WTC11 (cell line): ENCODE measurements around the gene PLCG2. TPM values are rescaled to one million over a fixed set of nuclear protein-coding genes. Genes with fewer than 3 reads are reported as not detected.

ENCODE experiments used
- ATAC-seq: fragments of 200-7000 bp; cut with Tn5 transposase; 2 replicates; pipeline ENCODE4 v1.10.0; 2021; ENCODE audit warnings: mild to moderate bottlenecking, moderate library complexity
- CTCF ChIA-PET: fragments of 300-600 bp; sonication (Branson Sonifier 250); formaldehyde crosslinking; loops from one replicate; lab custom pipeline; 2021; ENCODE audit warnings: antibody characterized with exemption; lab: Charles Lee
- POLR2A ChIA-PET: fragments of 350-600 bp; sonication (Branson Sonifier 250); formaldehyde crosslinking; loops from one replicate; lab custom pipeline; 2021; ENCODE audit warnings: antibody characterized with exemption; lab: Charles Lee
- DNase-seq: peaks from one replicate; pipeline ENCODE4 v3.0.0; 2021; ENCODE audit warnings: low spot score
- H3K27ac Mint-ChIP-seq: 2 replicates; pipeline ENCODE4 v1.8.0; 2021; ENCODE audit warnings: mixed read lengths
- H3K27me3 Mint-ChIP-seq: 2 replicates; pipeline ENCODE4 v1.8.0; 2021; ENCODE audit warnings: low read depth, mild to moderate bottlenecking, moderate library complexity, mixed read lengths
- H3K36me3 Mint-ChIP-seq: 2 replicates; pipeline ENCODE4 v1.8.0; 2021; ENCODE audit warnings: mixed read lengths
- H3K4me1 Mint-ChIP-seq: 2 replicates; pipeline ENCODE4 v1.8.0; 2022; ENCODE audit warnings: mixed read lengths
- H3K4me3 Mint-ChIP-seq: 2 replicates; pipeline ENCODE4 v1.8.0; 2021; ENCODE audit warnings: mild to moderate bottlenecking, moderate library complexity, mixed read lengths
- H3K9me3 Mint-ChIP-seq: 2 replicates; pipeline ENCODE4 v1.8.0; 2021; ENCODE audit warnings: mixed read lengths
- GTF2I ChIP-seq: fragments of 250-450 bp; sonication (Bioruptor Pico); conservative IDR thresholded peaks from 2 replicates; pipeline ENCODE4 v1.4.0; 2021; ENCODE audit warnings: mild to moderate bottlenecking
- KAT7 ChIP-seq: sonication (generic); formaldehyde crosslinking; IDR thresholded peaks from 2 replicates; pipeline ENCODE4 v1.8.1; 2023; ENCODE audit warnings: missing genetic modification reagents, mild to moderate bottlenecking, borderline replicate concordance
- NR3C1 ChIP-seq: sonication (generic); formaldehyde crosslinking; conservative IDR thresholded peaks from 2 replicates; pipeline ENCODE4 v1.8.1; 2023; ENCODE audit warnings: low read depth, mild to moderate bottlenecking, missing genetic modification reagents
- SOX15 ChIP-seq: fragments of 250-450 bp; sonication (Bioruptor Pico); IDR thresholded peaks from 2 replicates; pipeline ENCODE4 v1.9.0; 2021; ENCODE audit warnings: mild to moderate bottlenecking
- ZNF138 ChIP-seq: sonication (generic); formaldehyde crosslinking; conservative IDR thresholded peaks from 2 replicates; pipeline ENCODE4 v1.8.1; 2022; ENCODE audit warnings: mild to moderate bottlenecking, moderate library complexity, missing genetic modification reagents
- total RNA-seq: library from RNA; stranded (reverse); gene quantifications from 3 replicates; pipeline ENCODE4 v1.2.3, GENCODE V29; 2021
- TF ChIP-seq, protein P1 (sequence below): sonication (generic); formaldehyde crosslinking; IDR thresholded peaks from 2 replicates; pipeline ENCODE4 v1.8.1; 2022; ENCODE audit warnings: mild to moderate bottlenecking, missing genetic modification reagents, moderate library complexity, borderline replicate concordance
- TF ChIP-seq, protein P2 (sequence below): sonication (generic); formaldehyde crosslinking; IDR thresholded peaks from 2 replicates; pipeline ENCODE4 v1.8.1; 2023; ENCODE audit warnings: mild to moderate bottlenecking, missing genetic modification reagents
- TF ChIP-seq, protein P3 (sequence below): sonication (generic); formaldehyde crosslinking; IDR thresholded peaks from 2 replicates; pipeline ENCODE4 v1.8.1; 2023; ENCODE audit warnings: mild to moderate bottlenecking, missing genetic modification reagents, moderate library complexity
- TF ChIP-seq, protein P4 (sequence below): sonication (generic); formaldehyde crosslinking; IDR thresholded peaks from 2 replicates; pipeline ENCODE4 v1.8.0; 2022; ENCODE audit warnings: mild to moderate bottlenecking, missing genetic modification reagents
- TF ChIP-seq, protein P5 (sequence below): fragments of 250-450 bp; sonication (Bioruptor Pico); IDR thresholded peaks from 2 replicates; pipeline ENCODE4 v1.9.0; 2021; ENCODE audit warnings: mild to moderate bottlenecking
- TF ChIP-seq, protein P6 (sequence below): fragments of 250-450 bp; sonication (Bioruptor Pico); IDR thresholded peaks from 2 replicates; pipeline ENCODE4 v2.1.2; 2022; ENCODE audit warnings: mild to moderate bottlenecking, moderate library complexity
- TF ChIP-seq, protein P7 (sequence below): sonication (generic); formaldehyde crosslinking; conservative IDR thresholded peaks from 2 replicates; pipeline ENCODE4 v1.8.1; 2023; ENCODE audit warnings: mild to moderate bottlenecking, low read depth, missing genetic modification reagents, moderate library complexity
- TF ChIP-seq, protein P8 (sequence below): fragments of 250-450 bp; sonication (Bioruptor Pico); IDR thresholded peaks from 2 replicates; pipeline ENCODE4 v1.9.0; 2021; ENCODE audit warnings: mild to moderate bottlenecking
- TF ChIP-seq, protein P9 (sequence below): sonication (generic); formaldehyde crosslinking; IDR thresholded peaks from 2 replicates; pipeline ENCODE4 v1.8.0; 2023; ENCODE audit warnings: missing genetic modification reagents, mild to moderate bottlenecking, borderline replicate concordance
- TF ChIP-seq, protein P10 (sequence below): fragments of 250-450 bp; sonication (Bioruptor Pico); IDR thresholded peaks from 2 replicates; pipeline ENCODE4 v1.8.0; 2021; ENCODE audit warnings: mild to moderate bottlenecking

PLCG2 gene
- total RNA-seq, 1 experiment from 2014 or later: 7.0 TPM

DNA sequence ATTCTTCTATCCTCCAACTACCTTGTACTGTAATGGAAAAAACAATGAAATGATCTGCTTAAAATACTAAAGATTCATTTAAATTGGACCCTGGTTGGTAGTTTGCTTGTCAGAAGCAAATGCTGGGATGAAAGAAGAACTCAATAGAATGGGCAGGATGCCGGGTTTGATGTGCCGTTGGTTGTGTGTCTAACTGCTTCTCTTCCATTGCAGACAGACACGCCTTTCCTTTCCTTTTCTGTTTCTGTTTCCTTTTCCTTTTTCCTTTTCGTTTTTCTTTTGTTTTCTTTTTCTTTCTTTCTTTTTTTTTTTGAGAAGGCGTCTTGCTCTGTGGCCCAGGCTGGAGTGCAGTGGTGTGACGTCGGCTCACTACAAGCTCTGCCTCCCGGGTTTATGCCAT lies 64.6 kb downstream of the PLCG2 start:
- H3K36me3 Mint-ChIP-seq: no peaks in the 10 kb centered on the region
- H3K4me3 Mint-ChIP-seq: no peak overlapping the region
- CTCF ChIA-PET: no interaction called here
- ATAC-seq (no peak), DNase-seq (no peak)
- peaks cover 4% of the 10 kb centered on the region; the same call in 1 of the 2 replicates for H3K9me3 Mint-ChIP-seq
- H3K27me3 Mint-ChIP-seq: no peaks in the 10 kb centered on the region
- peaks cover 13% of the 10 kb centered on the region for H3K4me1 Mint-ChIP-seq
- POLR2A ChIA-PET: interaction anchor here (0.6 kb wide), 1 partner anchor 226 kb away, joined by 4 read pairs; no protein-coding TSS in a partner anchor
- H3K27ac Mint-ChIP-seq: no peak overlapping the region
- TF ChIP-seq KAT7 (CRISPR knock-in tag) (no peak), ZNF138 (no peak), GTF2I (CRISPR knock-in tag) (no peak), SOX15 (no peak), NR3C1 (no peak)
- TF ChIP-seq, protein P1, sequence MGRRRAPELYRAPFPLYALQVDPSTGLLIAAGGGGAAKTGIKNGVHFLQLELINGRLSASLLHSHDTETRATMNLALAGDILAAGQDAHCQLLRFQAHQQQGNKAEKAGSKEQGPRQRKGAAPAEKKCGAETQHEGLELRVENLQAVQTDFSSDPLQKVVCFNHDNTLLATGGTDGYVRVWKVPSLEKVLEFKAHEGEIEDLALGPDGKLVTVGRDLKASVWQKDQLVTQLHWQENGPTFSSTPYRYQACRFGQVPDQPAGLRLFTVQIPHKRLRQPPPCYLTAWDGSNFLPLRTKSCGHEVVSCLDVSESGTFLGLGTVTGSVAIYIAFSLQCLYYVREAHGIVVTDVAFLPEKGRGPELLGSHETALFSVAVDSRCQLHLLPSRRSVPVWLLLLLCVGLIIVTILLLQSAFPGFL (CRISPR knock-in tag): no peak
- TF ChIP-seq, protein P2, sequence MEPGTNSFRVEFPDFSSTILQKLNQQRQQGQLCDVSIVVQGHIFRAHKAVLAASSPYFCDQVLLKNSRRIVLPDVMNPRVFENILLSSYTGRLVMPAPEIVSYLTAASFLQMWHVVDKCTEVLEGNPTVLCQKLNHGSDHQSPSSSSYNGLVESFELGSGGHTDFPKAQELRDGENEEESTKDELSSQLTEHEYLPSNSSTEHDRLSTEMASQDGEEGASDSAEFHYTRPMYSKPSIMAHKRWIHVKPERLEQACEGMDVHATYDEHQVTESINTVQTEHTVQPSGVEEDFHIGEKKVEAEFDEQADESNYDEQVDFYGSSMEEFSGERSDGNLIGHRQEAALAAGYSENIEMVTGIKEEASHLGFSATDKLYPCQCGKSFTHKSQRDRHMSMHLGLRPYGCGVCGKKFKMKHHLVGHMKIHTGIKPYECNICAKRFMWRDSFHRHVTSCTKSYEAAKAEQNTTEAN (CRISPR knock-in tag): no peak
- TF ChIP-seq, protein P3, sequence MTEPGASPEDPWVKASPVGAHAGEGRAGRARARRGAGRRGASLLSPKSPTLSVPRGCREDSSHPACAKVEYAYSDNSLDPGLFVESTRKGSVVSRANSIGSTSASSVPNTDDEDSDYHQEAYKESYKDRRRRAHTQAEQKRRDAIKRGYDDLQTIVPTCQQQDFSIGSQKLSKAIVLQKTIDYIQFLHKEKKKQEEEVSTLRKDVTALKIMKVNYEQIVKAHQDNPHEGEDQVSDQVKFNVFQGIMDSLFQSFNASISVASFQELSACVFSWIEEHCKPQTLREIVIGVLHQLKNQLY (CRISPR knock-in tag): no peak
- TF ChIP-seq, protein P4, sequence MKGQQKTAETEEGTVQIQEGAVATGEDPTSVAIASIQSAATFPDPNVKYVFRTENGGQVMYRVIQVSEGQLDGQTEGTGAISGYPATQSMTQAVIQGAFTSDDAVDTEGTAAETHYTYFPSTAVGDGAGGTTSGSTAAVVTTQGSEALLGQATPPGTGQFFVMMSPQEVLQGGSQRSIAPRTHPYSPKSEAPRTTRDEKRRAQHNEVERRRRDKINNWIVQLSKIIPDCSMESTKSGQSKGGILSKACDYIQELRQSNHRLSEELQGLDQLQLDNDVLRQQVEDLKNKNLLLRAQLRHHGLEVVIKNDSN (CRISPR knock-in tag): no peak
- TF ChIP-seq, protein P5, sequence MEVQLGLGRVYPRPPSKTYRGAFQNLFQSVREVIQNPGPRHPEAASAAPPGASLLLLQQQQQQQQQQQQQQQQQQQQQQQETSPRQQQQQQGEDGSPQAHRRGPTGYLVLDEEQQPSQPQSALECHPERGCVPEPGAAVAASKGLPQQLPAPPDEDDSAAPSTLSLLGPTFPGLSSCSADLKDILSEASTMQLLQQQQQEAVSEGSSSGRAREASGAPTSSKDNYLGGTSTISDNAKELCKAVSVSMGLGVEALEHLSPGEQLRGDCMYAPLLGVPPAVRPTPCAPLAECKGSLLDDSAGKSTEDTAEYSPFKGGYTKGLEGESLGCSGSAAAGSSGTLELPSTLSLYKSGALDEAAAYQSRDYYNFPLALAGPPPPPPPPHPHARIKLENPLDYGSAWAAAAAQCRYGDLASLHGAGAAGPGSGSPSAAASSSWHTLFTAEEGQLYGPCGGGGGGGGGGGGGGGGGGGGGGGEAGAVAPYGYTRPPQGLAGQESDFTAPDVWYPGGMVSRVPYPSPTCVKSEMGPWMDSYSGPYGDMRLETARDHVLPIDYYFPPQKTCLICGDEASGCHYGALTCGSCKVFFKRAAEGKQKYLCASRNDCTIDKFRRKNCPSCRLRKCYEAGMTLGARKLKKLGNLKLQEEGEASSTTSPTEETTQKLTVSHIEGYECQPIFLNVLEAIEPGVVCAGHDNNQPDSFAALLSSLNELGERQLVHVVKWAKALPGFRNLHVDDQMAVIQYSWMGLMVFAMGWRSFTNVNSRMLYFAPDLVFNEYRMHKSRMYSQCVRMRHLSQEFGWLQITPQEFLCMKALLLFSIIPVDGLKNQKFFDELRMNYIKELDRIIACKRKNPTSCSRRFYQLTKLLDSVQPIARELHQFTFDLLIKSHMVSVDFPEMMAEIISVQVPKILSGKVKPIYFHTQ (CRISPR knock-in tag): no peak
- TF ChIP-seq, protein P6, sequence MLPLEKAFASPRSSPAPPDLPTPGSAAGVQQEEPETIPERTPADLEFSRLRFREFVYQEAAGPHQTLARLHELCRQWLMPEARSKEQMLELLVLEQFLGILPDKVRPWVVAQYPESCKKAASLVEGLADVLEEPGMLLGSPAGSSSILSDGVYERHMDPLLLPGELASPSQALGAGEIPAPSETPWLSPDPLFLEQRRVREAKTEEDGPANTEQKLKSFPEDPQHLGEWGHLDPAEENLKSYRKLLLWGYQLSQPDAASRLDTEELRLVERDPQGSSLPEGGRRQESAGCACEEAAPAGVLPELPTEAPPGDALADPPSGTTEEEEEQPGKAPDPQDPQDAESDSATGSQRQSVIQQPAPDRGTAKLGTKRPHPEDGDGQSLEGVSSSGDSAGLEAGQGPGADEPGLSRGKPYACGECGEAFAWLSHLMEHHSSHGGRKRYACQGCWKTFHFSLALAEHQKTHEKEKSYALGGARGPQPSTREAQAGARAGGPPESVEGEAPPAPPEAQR (CRISPR knock-in tag): no peak
- TF ChIP-seq, protein P7, sequence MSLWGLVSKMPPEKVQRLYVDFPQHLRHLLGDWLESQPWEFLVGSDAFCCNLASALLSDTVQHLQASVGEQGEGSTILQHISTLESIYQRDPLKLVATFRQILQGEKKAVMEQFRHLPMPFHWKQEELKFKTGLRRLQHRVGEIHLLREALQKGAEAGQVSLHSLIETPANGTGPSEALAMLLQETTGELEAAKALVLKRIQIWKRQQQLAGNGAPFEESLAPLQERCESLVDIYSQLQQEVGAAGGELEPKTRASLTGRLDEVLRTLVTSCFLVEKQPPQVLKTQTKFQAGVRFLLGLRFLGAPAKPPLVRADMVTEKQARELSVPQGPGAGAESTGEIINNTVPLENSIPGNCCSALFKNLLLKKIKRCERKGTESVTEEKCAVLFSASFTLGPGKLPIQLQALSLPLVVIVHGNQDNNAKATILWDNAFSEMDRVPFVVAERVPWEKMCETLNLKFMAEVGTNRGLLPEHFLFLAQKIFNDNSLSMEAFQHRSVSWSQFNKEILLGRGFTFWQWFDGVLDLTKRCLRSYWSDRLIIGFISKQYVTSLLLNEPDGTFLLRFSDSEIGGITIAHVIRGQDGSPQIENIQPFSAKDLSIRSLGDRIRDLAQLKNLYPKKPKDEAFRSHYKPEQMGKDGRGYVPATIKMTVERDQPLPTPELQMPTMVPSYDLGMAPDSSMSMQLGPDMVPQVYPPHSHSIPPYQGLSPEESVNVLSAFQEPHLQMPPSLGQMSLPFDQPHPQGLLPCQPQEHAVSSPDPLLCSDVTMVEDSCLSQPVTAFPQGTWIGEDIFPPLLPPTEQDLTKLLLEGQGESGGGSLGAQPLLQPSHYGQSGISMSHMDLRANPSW (CRISPR knock-in tag): no peak
- TF ChIP-seq, protein P8, sequence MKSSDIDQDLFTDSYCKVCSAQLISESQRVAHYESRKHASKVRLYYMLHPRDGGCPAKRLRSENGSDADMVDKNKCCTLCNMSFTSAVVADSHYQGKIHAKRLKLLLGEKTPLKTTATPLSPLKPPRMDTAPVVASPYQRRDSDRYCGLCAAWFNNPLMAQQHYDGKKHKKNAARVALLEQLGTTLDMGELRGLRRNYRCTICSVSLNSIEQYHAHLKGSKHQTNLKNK: no peak
- TF ChIP-seq, protein P9, sequence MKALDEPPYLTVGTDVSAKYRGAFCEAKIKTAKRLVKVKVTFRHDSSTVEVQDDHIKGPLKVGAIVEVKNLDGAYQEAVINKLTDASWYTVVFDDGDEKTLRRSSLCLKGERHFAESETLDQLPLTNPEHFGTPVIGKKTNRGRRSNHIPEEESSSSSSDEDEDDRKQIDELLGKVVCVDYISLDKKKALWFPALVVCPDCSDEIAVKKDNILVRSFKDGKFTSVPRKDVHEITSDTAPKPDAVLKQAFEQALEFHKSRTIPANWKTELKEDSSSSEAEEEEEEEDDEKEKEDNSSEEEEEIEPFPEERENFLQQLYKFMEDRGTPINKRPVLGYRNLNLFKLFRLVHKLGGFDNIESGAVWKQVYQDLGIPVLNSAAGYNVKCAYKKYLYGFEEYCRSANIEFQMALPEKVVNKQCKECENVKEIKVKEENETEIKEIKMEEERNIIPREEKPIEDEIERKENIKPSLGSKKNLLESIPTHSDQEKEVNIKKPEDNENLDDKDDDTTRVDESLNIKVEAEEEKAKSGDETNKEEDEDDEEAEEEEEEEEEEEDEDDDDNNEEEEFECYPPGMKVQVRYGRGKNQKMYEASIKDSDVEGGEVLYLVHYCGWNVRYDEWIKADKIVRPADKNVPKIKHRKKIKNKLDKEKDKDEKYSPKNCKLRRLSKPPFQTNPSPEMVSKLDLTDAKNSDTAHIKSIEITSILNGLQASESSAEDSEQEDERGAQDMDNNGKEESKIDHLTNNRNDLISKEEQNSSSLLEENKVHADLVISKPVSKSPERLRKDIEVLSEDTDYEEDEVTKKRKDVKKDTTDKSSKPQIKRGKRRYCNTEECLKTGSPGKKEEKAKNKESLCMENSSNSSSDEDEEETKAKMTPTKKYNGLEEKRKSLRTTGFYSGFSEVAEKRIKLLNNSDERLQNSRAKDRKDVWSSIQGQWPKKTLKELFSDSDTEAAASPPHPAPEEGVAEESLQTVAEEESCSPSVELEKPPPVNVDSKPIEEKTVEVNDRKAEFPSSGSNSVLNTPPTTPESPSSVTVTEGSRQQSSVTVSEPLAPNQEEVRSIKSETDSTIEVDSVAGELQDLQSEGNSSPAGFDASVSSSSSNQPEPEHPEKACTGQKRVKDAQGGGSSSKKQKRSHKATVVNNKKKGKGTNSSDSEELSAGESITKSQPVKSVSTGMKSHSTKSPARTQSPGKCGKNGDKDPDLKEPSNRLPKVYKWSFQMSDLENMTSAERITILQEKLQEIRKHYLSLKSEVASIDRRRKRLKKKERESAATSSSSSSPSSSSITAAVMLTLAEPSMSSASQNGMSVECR (CRISPR knock-in tag): no peak
- TF ChIP-seq, protein P10, sequence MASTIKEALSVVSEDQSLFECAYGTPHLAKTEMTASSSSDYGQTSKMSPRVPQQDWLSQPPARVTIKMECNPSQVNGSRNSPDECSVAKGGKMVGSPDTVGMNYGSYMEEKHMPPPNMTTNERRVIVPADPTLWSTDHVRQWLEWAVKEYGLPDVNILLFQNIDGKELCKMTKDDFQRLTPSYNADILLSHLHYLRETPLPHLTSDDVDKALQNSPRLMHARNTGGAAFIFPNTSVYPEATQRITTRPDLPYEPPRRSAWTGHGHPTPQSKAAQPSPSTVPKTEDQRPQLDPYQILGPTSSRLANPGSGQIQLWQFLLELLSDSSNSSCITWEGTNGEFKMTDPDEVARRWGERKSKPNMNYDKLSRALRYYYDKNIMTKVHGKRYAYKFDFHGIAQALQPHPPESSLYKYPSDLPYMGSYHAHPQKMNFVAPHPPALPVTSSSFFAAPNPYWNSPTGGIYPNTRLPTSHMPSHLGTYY (CRISPR knock-in tag): no peak
